OCI-LY7 (cell line): ENCODE measurements around the gene SEMA6B. TPM values are rescaled to one million over a fixed set of nuclear protein-coding genes. Genes with fewer than 3 reads are reported as not detected.

Experiments used
- BruUV-seq: library from RNA; stranded (reverse); fragments of 400-500 nt; replicated peaks from 2 replicates; lab custom pipeline; 2021; lab: Mats Ljungman, UMichigan
- CTCF ChIA-PET: fragments of 300-600 bp; sonication (Branson Sonifier 250); formaldehyde crosslinking; loops from one replicate; lab custom pipeline; 2022; ENCODE audit warnings: antibody characterized with exemption; ENCODE audit not compliant: unreplicated experiment; lab: Charles Lee
- POLR2A ChIA-PET: fragments of 300-600 bp; sonication (Branson Sonifier 250); formaldehyde crosslinking; loops from one replicate; lab custom pipeline; 2022; ENCODE audit warnings: antibody characterized with exemption; lab: Charles Lee
- DNase-seq: peaks from one replicate; pipeline ENCODE4 v3.0.0-alpha.2; 2015; ENCODE audit warnings: low spot score
- H2AFZ ChIP-seq: fragments of 200-600 bp; sonication (generic), shearing (Covaris generic); 2 replicates; pipeline ENCODE4 v1.6.1; 2014; ENCODE audit warnings: mild to moderate bottlenecking, antibody characterized with exemption, low read length, moderate library complexity
- H3K27ac ChIP-seq: fragments of 200-600 bp; sonication (generic); 2 replicates; pipeline ENCODE4 v1.5.1; 2014; ENCODE audit warnings: mixed run types, low read depth, mild to moderate bottlenecking, moderate library complexity, low read length, inconsistent platforms; ENCODE audit not compliant: poor library complexity, severe bottlenecking
- H3K36me3 ChIP-seq: fragments of 200-600 bp; sonication (generic); 2 replicates; pipeline ENCODE4 v1.6.1; 2014; ENCODE audit warnings: mild to moderate bottlenecking, antibody characterized with exemption, low read length, moderate library complexity, mixed read lengths; ENCODE audit not compliant: insufficient read depth
- H3K4me1 ChIP-seq: fragments of 200-600 bp; sonication (generic); 2 replicates; pipeline ENCODE4 v1.5.1; 2014; ENCODE audit warnings: mild to moderate bottlenecking, low read length; ENCODE audit not compliant: insufficient read depth, poor library complexity, severe bottlenecking
- H3K4me2 ChIP-seq: fragments of 200-600 bp; sonication (generic); 2 replicates; pipeline ENCODE4 v1.6.1; 2014; ENCODE audit warnings: mild to moderate bottlenecking, low read length
- H3K4me3 ChIP-seq: fragments of 200-600 bp; sonication (generic); 2 replicates; pipeline ENCODE4 v1.5.1; 2014; ENCODE audit warnings: mild to moderate bottlenecking, low read depth, low read length; ENCODE audit not compliant: poor library complexity, severe bottlenecking
- H3K79me2 ChIP-seq: fragments of 200-600 bp; sonication (generic); 2 replicates; pipeline ENCODE4 v1.6.1; 2016; ENCODE audit warnings: low read depth, mild to moderate bottlenecking, low read length, moderate library complexity, mixed read lengths; ENCODE audit not compliant: insufficient read depth
- H3K9me2 ChIP-seq: fragments of 200-600 bp; sonication (generic); 2 replicates; pipeline ENCODE4 v1.6.1; 2016; ENCODE audit warnings: mild to moderate bottlenecking, low read length, mixed read lengths; ENCODE audit not compliant: insufficient read depth
- H3K9me3 ChIP-seq: fragments of 200-600 bp; sonication (generic); 2 replicates; pipeline ENCODE4 v1.6.1; 2014; ENCODE audit warnings: mild to moderate bottlenecking, mixed run types, low read length, mixed read lengths
- H4K20me1 ChIP-seq: fragments of 200-600 bp; sonication (generic); 2 replicates; pipeline ENCODE4 v1.6.1; 2014; ENCODE audit warnings: mild to moderate bottlenecking, antibody characterized with exemption, low read length, moderate library complexity, mixed read lengths; ENCODE audit not compliant: insufficient read depth
- EZH2phosphoT487 ChIP-seq: fragments of 200-600 bp; sonication (generic); IDR thresholded peaks from 2 replicates; pipeline ENCODE4 v1.6.1; 2018; ENCODE audit warnings: low read depth, borderline replicate concordance, mild to moderate bottlenecking, mixed run types, antibody characterized with exemption, low read length, moderate library complexity, mixed read lengths
- intact Hi-C: fragments of 100-400 bp; cut with micrococcal nuclease; formaldehyde crosslinking; loops from one replicate; pipeline ENCODE4 v1.10.0; 2022; ENCODE audit not compliant: unreplicated experiment
- total RNA-seq, 2 experiments: library from RNA; depleted of rRNA in 1 of 2; stranded (reverse); fragments of >200 nt in 1 of 2; shearing (Covaris generic) in 1 of 2; gene quantifications; 2 replicates each; pipeline ENCODE4 v1.2.3, GENCODE V29; 2014 to 2022
- TF ChIP-seq, protein P1 (sequence below): fragments of 200-600 bp; sonication (generic); conservative IDR thresholded peaks from 2 replicates; pipeline ENCODE4 v1.5.1; 2014; ENCODE audit warnings: mild to moderate bottlenecking, antibody characterized with exemption, low read length, moderate library complexity, mixed read lengths

Gene SEMA6B
- total RNA-seq, 2 experiments from 2014 or later, result not detected

DNA sequence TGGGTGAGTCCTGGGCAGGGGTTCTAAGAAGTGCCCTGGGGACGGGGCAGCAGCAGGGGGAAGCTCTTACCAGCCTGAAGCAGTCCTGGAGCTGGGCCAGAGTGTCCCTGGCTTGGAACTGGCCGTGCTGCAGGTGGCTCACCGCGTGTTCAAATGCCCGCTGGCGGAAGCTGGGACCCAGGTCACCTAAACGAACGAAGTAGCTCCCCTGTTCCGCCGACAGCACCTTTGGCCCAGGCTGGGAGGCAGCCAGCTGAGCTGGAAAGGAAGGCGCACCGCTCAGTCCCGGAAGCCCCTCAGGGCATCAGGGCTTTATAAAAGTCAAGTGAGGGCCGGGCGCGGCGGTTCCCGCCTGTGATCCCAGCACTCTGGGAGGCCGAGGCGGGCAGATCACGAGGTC lies 50.8 kb downstream of the SEMA6B start:
- ChIA-PET CTCF (no interaction called here), POLR2A (no interaction called here)
- BruUV-seq, result no TSS peak
- H3K27ac ChIP-seq, result no peak overlapping the region
- H3K4me1 ChIP-seq, result no peaks in the 10 kb centered on the region
- H2AFZ ChIP-seq, result no peak overlapping the region
- TF ChIP-seq, protein P1, sequence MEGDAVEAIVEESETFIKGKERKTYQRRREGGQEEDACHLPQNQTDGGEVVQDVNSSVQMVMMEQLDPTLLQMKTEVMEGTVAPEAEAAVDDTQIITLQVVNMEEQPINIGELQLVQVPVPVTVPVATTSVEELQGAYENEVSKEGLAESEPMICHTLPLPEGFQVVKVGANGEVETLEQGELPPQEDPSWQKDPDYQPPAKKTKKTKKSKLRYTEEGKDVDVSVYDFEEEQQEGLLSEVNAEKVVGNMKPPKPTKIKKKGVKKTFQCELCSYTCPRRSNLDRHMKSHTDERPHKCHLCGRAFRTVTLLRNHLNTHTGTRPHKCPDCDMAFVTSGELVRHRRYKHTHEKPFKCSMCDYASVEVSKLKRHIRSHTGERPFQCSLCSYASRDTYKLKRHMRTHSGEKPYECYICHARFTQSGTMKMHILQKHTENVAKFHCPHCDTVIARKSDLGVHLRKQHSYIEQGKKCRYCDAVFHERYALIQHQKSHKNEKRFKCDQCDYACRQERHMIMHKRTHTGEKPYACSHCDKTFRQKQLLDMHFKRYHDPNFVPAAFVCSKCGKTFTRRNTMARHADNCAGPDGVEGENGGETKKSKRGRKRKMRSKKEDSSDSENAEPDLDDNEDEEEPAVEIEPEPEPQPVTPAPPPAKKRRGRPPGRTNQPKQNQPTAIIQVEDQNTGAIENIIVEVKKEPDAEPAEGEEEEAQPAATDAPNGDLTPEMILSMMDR, result no peak
- TF ChIP-seq EZH2phosphoT487, result no peak
- DNase-seq, result no peak
- no peaks in the 10 kb centered on the region for H3K9me3 ChIP-seq
- no peaks in the 10 kb centered on the region for H4K20me1 ChIP-seq
- no peaks in the 10 kb centered on the region for H3K9me2 ChIP-seq
- H3K36me3 ChIP-seq, result peaks cover 3% of the 10 kb centered on the region; the same call in 1 of the 2 replicates
- no peaks in the 10 kb centered on the region for H3K79me2 ChIP-seq
- intact Hi-C loops, result no loop called here
- H3K4me3 ChIP-seq, result no peak overlapping the region
- H3K4me2 ChIP-seq, result no peak overlapping the region

DNA sequence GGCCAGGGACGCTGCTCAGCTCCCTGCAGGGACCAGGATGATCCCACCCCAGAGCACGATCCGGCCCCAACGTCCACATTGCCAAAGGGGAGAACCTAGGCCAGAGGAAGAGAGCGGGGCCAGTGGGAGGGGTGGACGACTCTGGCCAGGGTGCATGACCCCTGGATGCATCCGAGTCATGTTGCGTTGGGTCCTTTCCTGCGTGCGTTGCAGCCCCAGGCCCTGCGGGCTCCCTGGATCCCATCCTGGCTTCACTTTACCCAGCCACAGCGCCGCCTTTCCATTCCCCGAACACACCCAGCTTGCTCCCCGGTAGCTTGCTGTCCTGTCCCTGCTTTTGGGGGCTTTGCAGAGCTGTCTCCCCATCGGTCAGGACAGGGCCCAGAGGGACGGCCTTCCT lies 51.7 kb downstream of the SEMA6B start:
- peaks cover 3% of the 10 kb centered on the region; the same call in 1 of the 2 replicates for H3K36me3 ChIP-seq
- no peak overlapping the region for H2AFZ ChIP-seq
- intact Hi-C loops, result no loop called here
- TF ChIP-seq EZH2phosphoT487, result no peak
- TF ChIP-seq, protein P1, result no peak
- no peak for DNase-seq
- H3K9me3 ChIP-seq, result no peaks in the 10 kb centered on the region
- H4K20me1 ChIP-seq, result no peaks in the 10 kb centered on the region
- H3K9me2 ChIP-seq, result no peaks in the 10 kb centered on the region
- no peak overlapping the region for H3K4me3 ChIP-seq
- H3K27ac ChIP-seq, result no peak overlapping the region
- H3K4me2 ChIP-seq, result no peak overlapping the region
- BruUV-seq, result no TSS peak
- CTCF ChIA-PET, result no interaction called here
- no peaks in the 10 kb centered on the region for H3K79me2 ChIP-seq
- no peaks in the 10 kb centered on the region for H3K4me1 ChIP-seq
- POLR2A ChIA-PET, result no interaction called here

DNA sequence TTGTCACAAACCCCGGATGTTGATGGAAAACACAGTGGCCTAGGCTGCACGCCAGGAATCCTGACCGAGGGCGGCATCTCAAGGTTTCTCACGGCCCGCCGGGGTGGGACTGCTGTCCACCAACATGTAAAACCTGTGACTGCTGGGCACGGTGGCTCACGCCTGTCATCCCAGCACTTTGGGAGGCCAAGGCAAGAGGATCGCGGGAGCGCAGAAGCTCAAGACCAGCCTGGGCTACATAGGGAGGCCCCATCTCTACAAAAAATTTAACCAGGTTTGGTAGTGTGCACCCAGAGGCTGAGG lies 52.4 kb downstream of the SEMA6B start:
- Histone ChIP-seq H2AFZ (no peak overlapping the region), H3K9me2 (no peaks in the 10 kb centered on the region), H3K4me2 (no peak overlapping the region), H3K4me1 (no peaks in the 10 kb centered on the region), H3K27ac (no peak overlapping the region), H3K4me3 (no peak overlapping the region), H3K9me3 (no peaks in the 10 kb centered on the region), H3K36me3 (peaks cover 6% of the 10 kb centered on the region; the same call in 1 of the 2 replicates), H3K79me2 (no peaks in the 10 kb centered on the region), H4K20me1 (no peaks in the 10 kb centered on the region)
- ChIA-PET CTCF (no interaction called here), POLR2A (no interaction called here)
- intact Hi-C loops, result no loop called here
- no TSS peak for BruUV-seq
- no peak for DNase-seq
- no peak for TF ChIP-seq EZH2phosphoT487
- TF ChIP-seq, protein P1, result no peak
